GM12891 (cell line): Measurements from ENCODE around the gene KIAA0319L.

Experiments
- DNase-seq: peaks from one replicate; pipeline ENCODE4 v3.0.0; 2011; ENCODE audit warnings: low spot score; ENCODE audit not compliant: insufficient read length
- FAIRE-seq: peaks from 2 replicates; lab custom pipeline; 2011; peaks lifted over from hg19 to GRCh38; lab: Jason Lieb, UNC
- PAX5 ChIP-seq: IDR thresholded peaks from 2 replicates; pipeline ENCODE4 v1.6.1; 2011; ENCODE audit warnings: low read length, moderate library complexity, mild to moderate bottlenecking; ENCODE audit not compliant: insufficient read depth, severe bottlenecking
- POLR2A ChIP-seq: IDR thresholded peaks from 2 replicates; pipeline ENCODE4 v1.6.1; 2011; ENCODE audit warnings: low read depth, low read length, control low read depth
- POLR2AphosphoS5 ChIP-seq: IDR thresholded peaks from 2 replicates; pipeline ENCODE4 v1.6.1; 2011; ENCODE audit warnings: low read depth, low read length, control low read depth
- POU2F2 ChIP-seq: IDR thresholded peaks from 2 replicates; pipeline ENCODE4 v1.6.1; 2011; ENCODE audit warnings: low read depth, mild to moderate bottlenecking, control low read depth, low read length, moderate library complexity
- SPI1 ChIP-seq: IDR thresholded peaks from 2 replicates; pipeline ENCODE4 v1.6.1; 2011; ENCODE audit warnings: low read depth, low read length, control low read depth
- TAF1 ChIP-seq: IDR thresholded peaks from 2 replicates; pipeline ENCODE4 v1.6.1; 2011; ENCODE audit warnings: low read depth, low read length, control low read depth

KIAA0319L gene

DNA sequence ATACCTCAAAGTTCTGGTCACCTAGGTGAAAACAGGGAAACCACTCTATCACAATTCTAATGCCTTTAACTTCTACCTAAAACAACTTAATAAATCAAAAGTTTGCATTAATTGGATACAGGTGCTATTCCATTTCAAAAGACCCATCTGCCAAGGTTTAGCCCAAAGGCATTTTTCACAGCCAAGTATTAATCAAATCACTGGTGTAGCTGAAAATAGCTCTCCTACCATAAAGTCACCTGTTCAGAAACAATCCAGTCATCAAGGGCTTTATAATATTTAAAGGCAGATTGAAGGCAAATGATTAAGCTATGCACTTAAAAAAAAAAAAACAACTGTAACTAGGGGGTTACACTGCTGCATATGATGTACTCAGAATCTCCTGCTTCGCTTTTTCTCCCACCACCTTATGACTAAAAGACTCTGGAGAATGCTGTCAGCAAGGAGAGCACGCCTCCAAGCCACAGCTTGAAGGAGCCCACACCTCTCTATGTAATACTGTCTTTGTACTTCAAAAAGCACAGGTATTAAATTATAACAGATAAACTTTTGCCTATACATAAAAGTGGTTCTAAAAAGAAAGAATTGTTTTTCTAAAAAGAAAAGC lies 20.5 kb downstream of the KIAA0319L start:
- TF ChIP-seq POU2F2: no peak
- no peak for TF ChIP-seq POLR2A
- TF ChIP-seq TAF1: no peak
- no peak for TF ChIP-seq SPI1
- TF ChIP-seq PAX5: no peak
- TF ChIP-seq POLR2AphosphoS5: no peak
- FAIRE-seq (no peak), DNase-seq (no peak)

DNA sequence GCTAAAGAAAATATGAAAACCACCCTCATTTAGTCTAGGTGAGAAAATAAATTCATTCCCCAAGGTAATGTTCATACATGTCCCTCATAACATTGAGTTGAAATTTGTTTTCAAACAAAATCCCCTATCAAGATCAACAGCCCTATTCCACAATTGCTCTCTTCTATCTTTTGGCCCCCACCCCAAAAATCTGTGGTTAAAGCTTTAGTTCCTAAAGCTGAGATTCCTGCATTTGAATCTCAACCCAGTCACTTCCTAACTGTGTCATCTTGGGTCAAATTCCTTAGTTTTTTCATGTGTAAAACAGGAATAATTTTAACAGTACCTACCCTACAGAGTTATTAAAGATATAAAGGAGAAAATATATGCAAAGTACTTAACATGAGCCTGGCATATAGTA lies 22.0 kb downstream of the KIAA0319L start:
- FAIRE-seq: no peak
- TF ChIP-seq POU2F2: no peak
- TF ChIP-seq POLR2A: no peak
- TF ChIP-seq POLR2AphosphoS5: no peak
- no peak for TF ChIP-seq SPI1
- TF ChIP-seq TAF1: no peak
- TF ChIP-seq PAX5: no peak

DNA sequence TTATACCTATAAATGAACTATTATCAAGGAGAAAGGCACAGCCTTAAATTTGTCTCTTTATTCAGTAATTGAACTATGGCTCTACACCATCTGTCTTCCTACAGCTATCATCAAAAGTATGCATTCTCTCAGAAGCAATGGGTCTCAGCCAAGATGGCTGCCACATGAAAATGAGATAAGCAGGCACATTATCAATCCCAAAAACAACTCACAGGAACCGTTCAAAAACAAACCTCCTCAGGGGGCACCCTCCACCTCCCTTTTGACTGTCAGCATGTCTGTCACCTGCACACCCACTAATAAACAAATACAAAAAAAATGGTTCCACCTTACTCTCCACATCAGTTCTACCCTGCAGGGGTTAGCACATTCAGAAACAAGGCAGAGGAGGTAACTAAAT lies 23.6 kb downstream of the KIAA0319L start:
- no peak for FAIRE-seq
- no peak for DNase-seq
- TF ChIP-seq SPI1: no peak
- no peak for TF ChIP-seq POU2F2
- TF ChIP-seq POLR2A: no peak
- no peak for TF ChIP-seq PAX5
- no peak for TF ChIP-seq POLR2AphosphoS5
- no peak for TF ChIP-seq TAF1

More for the DNA sequence above, 22.0 kb downstream of the KIAA0319L start:
- no peak for DNase-seq

DNA sequence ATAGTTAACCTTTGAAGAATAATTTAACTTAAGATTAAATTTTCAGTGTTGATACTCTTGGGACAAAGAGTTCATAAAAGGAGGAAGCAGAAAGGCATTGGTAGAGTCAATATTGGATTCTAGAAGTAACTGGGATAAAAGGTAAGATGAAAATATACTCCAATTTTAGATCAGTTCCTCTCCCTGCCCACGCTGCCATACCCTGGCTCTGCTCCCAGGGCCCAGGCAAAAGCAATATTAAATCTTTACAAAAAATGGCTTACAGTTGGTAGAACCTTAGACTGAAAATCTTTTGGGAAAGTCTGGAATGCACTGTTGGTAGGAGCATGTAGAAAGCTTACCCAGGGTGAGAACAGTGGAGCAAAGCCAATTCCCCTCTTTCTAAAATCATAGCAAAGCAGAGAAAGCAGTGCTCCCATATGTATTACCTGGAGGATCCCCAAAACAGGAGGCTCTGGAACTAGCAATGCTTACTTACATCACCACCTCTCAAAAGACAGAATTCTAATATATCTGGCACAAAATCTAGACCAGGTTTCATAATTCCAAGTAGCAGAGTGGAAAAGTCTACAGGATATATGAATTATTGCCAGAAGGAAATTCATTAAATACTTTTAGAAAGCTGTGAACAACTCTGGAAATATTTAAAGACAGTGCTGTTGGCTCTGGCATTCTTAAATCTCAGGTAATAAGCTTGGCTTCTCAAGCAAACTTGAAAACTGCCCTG lies 24.5 kb downstream of the KIAA0319L start:
- TF ChIP-seq TAF1 (no peak), POLR2A (no peak), POLR2AphosphoS5 (no peak)
- FAIRE-seq: no peak
- no peak for DNase-seq

DNA sequence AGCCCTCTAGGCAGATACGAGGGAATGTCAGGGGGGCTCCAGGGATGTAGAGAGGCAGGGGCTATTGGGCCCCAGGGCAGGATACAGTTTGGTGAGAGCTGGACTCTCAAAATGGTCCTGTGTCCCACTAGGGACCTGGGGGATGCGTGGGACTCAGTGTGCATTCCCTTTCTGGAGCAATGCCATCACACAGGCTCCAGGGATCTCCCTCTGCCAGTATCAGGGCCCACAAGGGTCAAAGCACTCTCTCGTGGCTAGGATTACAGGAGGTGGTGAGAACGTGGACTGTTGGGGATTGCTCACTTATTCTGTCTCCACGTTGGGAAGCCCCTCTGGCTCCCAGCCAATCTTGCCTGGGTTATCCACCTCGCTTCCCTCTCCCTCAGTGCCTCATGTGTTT lies 25.8 kb downstream of the KIAA0319L start:
- no peak for DNase-seq
- FAIRE-seq: no peak
- TF ChIP-seq POLR2A (no peak), POU2F2 (no peak), PAX5 (no peak), SPI1 (no peak), TAF1 (no peak), POLR2AphosphoS5 (no peak)

DNA sequence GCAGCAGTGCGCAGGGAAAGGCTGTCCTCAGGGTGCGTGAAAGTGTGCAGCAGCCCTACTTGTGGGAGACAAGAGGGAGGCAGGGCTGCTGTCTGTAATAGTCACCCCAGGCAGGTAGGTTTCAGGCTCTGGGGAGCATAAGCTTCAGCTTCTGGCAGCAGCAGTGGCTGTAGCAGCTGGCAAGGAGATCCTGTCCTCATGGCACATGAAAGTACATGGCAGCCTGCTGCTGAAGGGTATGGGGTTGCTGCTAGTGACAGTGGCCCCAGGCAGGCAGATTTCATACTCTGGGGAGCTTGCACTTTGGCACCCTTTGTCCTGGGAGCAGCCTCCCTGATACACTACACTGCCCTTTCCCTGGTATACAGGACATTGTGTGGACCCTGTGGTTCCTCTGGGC lies 26.3 kb downstream of the KIAA0319L start:
- DNase-seq (no peak), FAIRE-seq (no peak)
- TF ChIP-seq PAX5: no peak
- no peak for TF ChIP-seq SPI1
- TF ChIP-seq POLR2AphosphoS5: no peak
- no peak for TF ChIP-seq POU2F2
- no peak for TF ChIP-seq POLR2A
- no peak for TF ChIP-seq TAF1

DNA sequence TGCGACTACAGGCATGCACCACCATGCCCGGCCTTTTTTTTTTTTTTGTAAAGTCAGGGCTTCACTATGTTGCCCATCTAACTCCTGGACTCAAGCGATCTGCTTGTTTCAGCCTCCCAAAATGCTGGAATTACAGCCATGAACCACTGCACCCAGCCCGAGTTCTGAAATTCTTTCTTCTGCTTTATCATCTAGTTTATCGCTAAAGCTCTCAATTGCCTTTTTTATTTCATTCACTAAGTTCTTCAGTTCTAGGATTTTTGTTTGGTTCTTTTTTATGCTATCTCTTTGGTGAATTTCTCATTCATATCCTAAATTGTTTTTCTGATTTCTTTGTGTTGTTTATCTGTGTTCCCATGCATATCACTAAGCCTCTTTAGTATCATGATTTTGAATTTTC lies 27.0 kb downstream of the KIAA0319L start:
- TF ChIP-seq TAF1 (no peak), SPI1 (no peak), POLR2A (no peak), PAX5 (no peak), POLR2AphosphoS5 (no peak), POU2F2 (no peak)
- DNase-seq: no peak
- FAIRE-seq: no peak

DNA sequence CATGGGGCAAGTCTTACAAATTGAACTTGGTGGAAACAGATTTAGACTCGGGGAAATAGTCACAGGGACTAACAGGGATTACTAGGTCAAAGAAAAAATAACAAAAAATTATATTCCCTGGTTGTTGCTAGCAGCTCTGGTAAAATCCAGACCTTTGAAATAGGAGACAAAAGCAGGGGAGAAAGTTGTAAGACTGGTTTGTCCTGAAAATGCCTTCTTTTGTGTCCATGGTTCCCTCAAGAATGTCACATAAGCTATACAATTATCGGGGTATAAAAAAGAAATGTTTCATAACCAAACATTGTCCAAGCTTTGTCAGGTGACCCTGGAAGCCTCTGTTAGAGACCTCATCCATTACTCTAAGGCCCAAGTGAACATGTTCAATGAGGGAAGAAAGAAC lies 33.1 kb downstream of the KIAA0319L start:
- TF ChIP-seq TAF1 (no peak), POLR2A (no peak), POLR2AphosphoS5 (no peak), PAX5 (no peak), POU2F2 (no peak)
- no peak for FAIRE-seq

DNA sequence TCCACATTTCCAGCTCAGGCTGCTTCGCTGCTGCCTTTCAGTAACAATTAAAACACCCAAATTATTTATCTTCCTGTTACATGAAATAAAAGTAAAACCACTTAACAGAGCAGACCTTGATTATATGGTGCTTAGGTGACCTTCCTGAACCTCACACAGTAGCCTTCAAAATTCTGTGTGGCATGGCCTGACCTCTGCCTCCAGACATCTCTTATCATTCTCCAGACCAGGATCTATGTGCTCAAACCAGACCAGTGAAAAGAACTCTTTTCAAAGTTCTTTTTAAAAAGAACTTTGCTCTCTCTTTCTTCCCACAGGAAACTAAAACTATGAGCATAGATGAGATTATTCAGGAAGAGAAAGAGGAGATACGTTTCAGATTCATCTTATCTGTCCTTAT lies 37.8 kb downstream of the KIAA0319L start:
- DNase-seq (no peak), FAIRE-seq (no peak)
- no peak for TF ChIP-seq PAX5
- no peak for TF ChIP-seq POU2F2
- no peak for TF ChIP-seq POLR2AphosphoS5
- TF ChIP-seq TAF1: no peak
- no peak for TF ChIP-seq POLR2A
- no peak for TF ChIP-seq SPI1

More for the DNA sequence above, 33.1 kb downstream of the KIAA0319L start:
- DNase-seq: no peak

DNA sequence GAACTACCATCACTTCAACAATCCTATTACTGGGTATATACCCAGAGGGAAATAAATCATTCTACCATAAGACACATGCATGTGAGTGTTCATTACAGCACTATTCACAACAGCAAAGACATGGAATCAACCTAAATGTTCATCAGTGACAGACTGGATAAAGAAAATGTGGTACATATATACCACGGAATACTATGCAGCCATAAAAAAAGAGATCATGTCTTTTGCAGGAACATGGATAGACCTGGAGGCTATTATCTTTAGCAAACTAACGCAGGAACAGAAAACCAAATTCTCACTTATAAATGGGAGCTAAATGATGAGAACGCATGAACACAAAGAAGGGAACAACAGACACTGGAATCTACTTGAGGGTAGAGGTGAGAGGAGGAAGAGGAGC lies 39.0 kb downstream of the KIAA0319L start:
- no peak for FAIRE-seq
- DNase-seq: no peak
- no peak for TF ChIP-seq POU2F2
- no peak for TF ChIP-seq SPI1
- TF ChIP-seq TAF1: no peak
